ENCODE results near the gene SHB.

The SHB gene

DNA sequence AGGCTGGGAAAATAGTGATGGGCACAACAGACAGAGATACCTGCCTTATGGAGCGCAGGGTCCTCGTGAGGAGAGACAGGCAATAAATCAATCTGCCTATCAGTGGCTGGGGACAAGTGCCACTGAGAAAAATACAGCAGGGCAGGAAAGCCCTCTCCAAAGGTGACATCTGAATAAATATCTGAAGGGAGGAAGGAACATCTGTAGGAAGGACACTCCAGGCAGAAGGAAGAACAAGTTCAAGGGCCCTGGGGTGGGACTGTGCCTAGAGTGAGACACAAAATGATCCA, 111.4 kb downstream of the SHB start:
- peaks cover 0 to 14% (median 0%) of the 10 kb centered on the region in 4 experiments for H3K36me3 ChIP-seq (ENCODE audit: control insufficient read depth in 4 of 4, insufficient read depth in 4 of 4, low read length in 3 of 4)
- no peak for DNase-seq
- H3K27me3 ChIP-seq (replicated peaks in 2 of 5; ENCODE audit: control insufficient read depth in 4 of 5, insufficient read depth in 5 of 5, low read length in 4 of 5): no peaks in the 10 kb centered on the region
- H3K4me3 ChIP-seq (ENCODE audit: control insufficient read depth in 1 of 7, extremely low read depth in 1 of 7, insufficient read depth in 4 of 7, low read depth in 2 of 7, low read length in 6 of 7): no peak overlapping the region
- ChIA-PET POLR2A (no interaction called here), CTCF (no interaction called here)
- H3K9me3 ChIP-seq (ENCODE audit: control extremely low read depth in 1 of 5, control insufficient read depth in 4 of 5, insufficient read depth in 2 of 5, low read depth in 1 of 5, low read length in 4 of 5): no peaks in the 10 kb centered on the region
- no peak overlapping the region for H3K27ac ChIP-seq (ENCODE audit: insufficient read depth in 1 of 2, low read depth in 1 of 2, low read length in 2 of 2, poor library complexity in 1 of 2, severe bottlenecking in 2 of 2)
- H3K4me1 ChIP-seq (ENCODE audit: control extremely low read depth in 1 of 4, control insufficient read depth in 4 of 4, insufficient read depth in 4 of 4, low read length in 3 of 4): peaks cover 0 to 14% (median 4%) of the 10 kb centered on the region in 4 experiments
- WGBS (ENCODE audit: insufficient coverage): 80% methylated on average over 2 of the region's 2 CpGs

DNA sequence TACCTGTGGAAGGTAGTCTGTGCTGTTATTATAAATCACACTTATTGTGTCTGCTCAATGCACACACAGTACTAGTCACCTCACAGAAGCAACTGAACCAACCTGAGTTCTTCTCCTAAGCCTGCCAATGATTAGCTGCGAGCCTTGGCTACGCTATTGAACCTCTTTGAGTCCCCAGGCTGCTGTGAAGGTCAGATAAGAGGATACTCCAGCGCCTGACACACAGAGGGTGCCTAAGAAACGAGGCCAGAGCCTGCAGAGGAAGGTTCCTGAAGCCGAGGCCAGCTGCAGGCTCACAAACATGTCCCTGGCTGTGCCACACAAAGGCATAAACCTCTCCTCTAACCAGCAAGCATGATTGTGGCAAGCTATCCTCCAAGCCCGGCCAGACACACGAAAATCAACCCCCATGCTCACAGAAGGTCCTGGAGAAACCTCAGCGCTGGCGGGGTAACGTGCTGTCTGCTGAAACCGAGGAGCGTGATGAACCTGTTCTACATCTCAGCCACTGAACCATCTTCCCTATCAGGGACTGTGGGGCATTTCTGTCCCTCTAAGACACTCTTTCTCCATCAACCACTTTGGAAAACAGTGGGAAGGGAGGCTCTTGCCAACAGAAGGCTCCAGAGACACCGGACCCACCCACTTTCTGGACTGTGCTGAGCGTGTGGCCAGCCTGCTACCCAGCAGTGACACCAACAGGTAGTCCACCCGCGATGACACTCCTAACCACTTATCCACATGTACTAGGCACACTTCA, 111.9 kb downstream of the SHB start:
- Histone ChIP-seq H3K4me1 (ENCODE audit: control extremely low read depth in 1 of 4, control insufficient read depth in 4 of 4, insufficient read depth in 4 of 4, low read length in 3 of 4) (peaks cover 0 to 14% (median 4%) of the 10 kb centered on the region in 4 experiments), H3K27ac (ENCODE audit: insufficient read depth in 1 of 2, low read depth in 1 of 2, low read length in 2 of 2, poor library complexity in 1 of 2, severe bottlenecking in 2 of 2) (no peak overlapping the region), H3K27me3 (replicated peaks in 2 of 5; ENCODE audit: control insufficient read depth in 4 of 5, insufficient read depth in 5 of 5, low read length in 4 of 5) (no peaks in the 10 kb centered on the region), H3K4me3 (ENCODE audit: control insufficient read depth in 1 of 7, extremely low read depth in 1 of 7, insufficient read depth in 4 of 7, low read depth in 2 of 7, low read length in 6 of 7) (no peak overlapping the region), H3K36me3 (ENCODE audit: control insufficient read depth in 4 of 4, insufficient read depth in 4 of 4, low read length in 3 of 4) (peaks cover 0 to 14% (median 0%) of the 10 kb centered on the region in 4 experiments), H3K9me3 (ENCODE audit: control extremely low read depth in 1 of 5, control insufficient read depth in 4 of 5, insufficient read depth in 2 of 5, low read depth in 1 of 5, low read length in 4 of 5) (no peaks in the 10 kb centered on the region)
- ChIA-PET CTCF (interaction anchor here (1.2 kb wide), 1 partner anchor 80 kb away, joined by 3 read pairs; no protein-coding TSS in a partner anchor), POLR2A (no interaction called here)
- WGBS (ENCODE audit: insufficient coverage): 97% methylated on average over 15 of the region's 16 CpGs
- no peak for DNase-seq

DNA sequence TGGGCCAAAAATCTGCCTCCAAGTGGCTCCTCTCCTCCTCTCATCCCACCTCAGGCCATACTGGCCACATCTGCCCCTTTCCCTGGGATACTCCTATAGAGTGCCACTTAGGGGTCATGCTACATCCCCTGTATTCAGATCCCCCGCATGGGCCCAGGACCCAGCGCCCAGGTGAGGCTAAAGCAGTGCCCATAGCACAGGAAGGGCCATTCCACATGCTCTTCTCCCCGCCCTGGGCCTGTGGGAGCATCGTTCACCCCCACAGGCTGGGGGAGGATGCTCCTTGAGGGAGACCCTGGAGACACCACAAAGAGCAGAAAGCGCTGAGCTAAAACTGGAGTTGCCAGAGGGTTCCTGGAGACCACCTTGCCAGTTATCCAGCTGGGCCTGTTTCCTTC, 112.6 kb downstream of the SHB start:
- Histone ChIP-seq H3K27me3 (replicated peaks in 2 of 5; ENCODE audit: control insufficient read depth in 4 of 5, insufficient read depth in 5 of 5, low read length in 4 of 5) (no peaks in the 10 kb centered on the region), H3K4me3 (ENCODE audit: control insufficient read depth in 1 of 7, extremely low read depth in 1 of 7, insufficient read depth in 4 of 7, low read depth in 2 of 7, low read length in 6 of 7) (no peak overlapping the region), H3K9me3 (ENCODE audit: control extremely low read depth in 1 of 5, control insufficient read depth in 4 of 5, insufficient read depth in 2 of 5, low read depth in 1 of 5, low read length in 4 of 5) (no peaks in the 10 kb centered on the region), H3K27ac (ENCODE audit: insufficient read depth in 1 of 2, low read depth in 1 of 2, low read length in 2 of 2, poor library complexity in 1 of 2, severe bottlenecking in 2 of 2) (no peak overlapping the region), H3K36me3 (ENCODE audit: control insufficient read depth in 4 of 4, insufficient read depth in 4 of 4, low read length in 3 of 4) (peaks cover 0 to 14% (median 0%) of the 10 kb centered on the region in 4 experiments), H3K4me1 (ENCODE audit: control extremely low read depth in 1 of 4, control insufficient read depth in 4 of 4, insufficient read depth in 4 of 4, low read length in 3 of 4) (peaks cover 0 to 8% (median 3%) of the 10 kb centered on the region in 4 experiments)
- POLR2A ChIA-PET: no interaction called here
- WGBS (ENCODE audit: insufficient coverage): 100% methylated on average over 5 of the region's 5 CpGs
- DNase-seq: no peak
- CTCF ChIA-PET: interaction anchor here (1.2 kb wide), 1 partner anchor 80 kb away, joined by 3 read pairs; no protein-coding TSS in a partner anchor

DNA sequence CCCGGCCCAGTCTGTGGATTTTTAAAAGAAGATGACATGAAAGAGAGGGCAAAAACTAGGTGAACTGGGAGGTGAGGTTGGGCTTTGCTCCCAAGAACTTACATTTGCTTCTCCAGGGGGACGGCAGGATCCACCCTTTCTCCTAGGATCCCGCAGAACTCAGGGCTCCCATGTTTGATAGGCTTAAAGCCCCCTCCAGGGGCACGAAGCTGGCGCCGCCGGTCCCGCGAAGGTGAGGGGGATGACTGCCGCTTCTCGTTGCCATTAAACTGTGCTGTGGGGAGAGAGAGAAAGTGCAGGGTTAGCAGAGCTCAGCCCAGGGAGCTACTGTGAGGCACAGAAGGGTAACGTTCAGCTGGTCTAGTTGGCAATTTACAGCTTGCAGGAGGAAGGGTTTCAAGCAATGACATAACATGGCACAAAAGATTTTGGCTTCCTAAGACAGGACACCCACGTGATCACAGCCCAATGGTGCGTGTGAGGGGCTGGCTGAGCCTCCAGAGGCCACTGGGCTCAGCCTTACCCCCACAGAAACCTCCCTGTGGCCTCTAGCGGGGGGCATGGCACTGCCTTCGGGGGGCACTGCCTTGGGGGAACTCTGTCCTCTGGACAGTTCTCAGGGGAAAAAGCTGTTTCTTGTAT, 113.1 kb downstream of the SHB start:
- H3K27me3 ChIP-seq (replicated peaks in 2 of 5; ENCODE audit: control insufficient read depth in 4 of 5, insufficient read depth in 5 of 5, low read length in 4 of 5): no peaks in the 10 kb centered on the region
- no peak overlapping the region for H3K27ac ChIP-seq (ENCODE audit: insufficient read depth in 1 of 2, low read depth in 1 of 2, low read length in 2 of 2, poor library complexity in 1 of 2, severe bottlenecking in 2 of 2)
- no peak for DNase-seq
- 95% methylated on average over 13 of the region's 16 CpGs for WGBS (ENCODE audit: insufficient coverage)
- peaks cover 0 to 14% (median 0%) of the 10 kb centered on the region in 4 experiments for H3K36me3 ChIP-seq (ENCODE audit: control insufficient read depth in 4 of 4, insufficient read depth in 4 of 4, low read length in 3 of 4)
- H3K4me1 ChIP-seq (ENCODE audit: control extremely low read depth in 1 of 4, control insufficient read depth in 4 of 4, insufficient read depth in 4 of 4, low read length in 3 of 4): peaks cover 0 to 3% (median under 1%) of the 10 kb centered on the region in 4 experiments
- ChIA-PET POLR2A (no interaction called here), CTCF (interaction anchor here (1.2 kb wide), 1 partner anchor 81 kb away, joined by 3 read pairs; no protein-coding TSS in a partner anchor)
- H3K9me3 ChIP-seq (ENCODE audit: control extremely low read depth in 1 of 5, control insufficient read depth in 4 of 5, insufficient read depth in 2 of 5, low read depth in 1 of 5, low read length in 4 of 5): no peaks in the 10 kb centered on the region
- no peak overlapping the region for H3K4me3 ChIP-seq (ENCODE audit: control insufficient read depth in 1 of 7, extremely low read depth in 1 of 7, insufficient read depth in 4 of 7, low read depth in 2 of 7, low read length in 6 of 7)

DNA sequence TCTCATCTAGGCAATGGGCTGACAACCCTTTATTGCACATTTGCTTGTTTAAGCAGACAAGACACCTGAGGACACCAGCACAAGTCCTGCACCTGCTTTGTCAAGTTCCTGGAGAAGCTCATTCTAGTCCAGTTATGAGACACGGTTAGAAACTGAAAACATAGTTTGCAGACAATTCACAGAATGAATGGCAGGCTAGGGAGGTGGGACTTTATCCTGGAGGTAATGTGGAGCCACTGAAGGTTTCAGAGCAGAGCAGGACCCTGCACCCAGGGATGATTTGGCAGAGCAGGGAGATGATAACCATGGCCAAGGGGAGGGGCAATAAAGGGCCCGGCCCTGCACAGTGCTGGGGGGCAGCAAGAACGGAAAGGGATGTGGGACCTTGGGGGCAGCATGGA, 114.4 kb downstream of the SHB start:
- DNase-seq: no peak
- Histone ChIP-seq H3K27ac (ENCODE audit: insufficient read depth in 1 of 2, low read depth in 1 of 2, low read length in 2 of 2, poor library complexity in 1 of 2, severe bottlenecking in 2 of 2) (no peak overlapping the region), H3K4me3 (ENCODE audit: control insufficient read depth in 1 of 7, extremely low read depth in 1 of 7, insufficient read depth in 4 of 7, low read depth in 2 of 7, low read length in 6 of 7) (no peak overlapping the region), H3K9me3 (ENCODE audit: control extremely low read depth in 1 of 5, control insufficient read depth in 4 of 5, insufficient read depth in 2 of 5, low read depth in 1 of 5, low read length in 4 of 5) (no peaks in the 10 kb centered on the region), H3K27me3 (replicated peaks in 2 of 5; ENCODE audit: control insufficient read depth in 4 of 5, insufficient read depth in 5 of 5, low read length in 4 of 5) (no peaks in the 10 kb centered on the region), H3K36me3 (ENCODE audit: control insufficient read depth in 4 of 4, insufficient read depth in 4 of 4, low read length in 3 of 4) (peaks cover 0 to 14% (median 0%) of the 10 kb centered on the region in 4 experiments), H3K4me1 (ENCODE audit: control extremely low read depth in 1 of 4, control insufficient read depth in 4 of 4, insufficient read depth in 4 of 4, low read length in 3 of 4) (no peaks in the 10 kb centered on the region)
- CTCF ChIA-PET: no interaction called here
- POLR2A ChIA-PET: no interaction called here
- 95% methylated on average over 3 of the region's 3 CpGs for WGBS (ENCODE audit: insufficient coverage)

DNA sequence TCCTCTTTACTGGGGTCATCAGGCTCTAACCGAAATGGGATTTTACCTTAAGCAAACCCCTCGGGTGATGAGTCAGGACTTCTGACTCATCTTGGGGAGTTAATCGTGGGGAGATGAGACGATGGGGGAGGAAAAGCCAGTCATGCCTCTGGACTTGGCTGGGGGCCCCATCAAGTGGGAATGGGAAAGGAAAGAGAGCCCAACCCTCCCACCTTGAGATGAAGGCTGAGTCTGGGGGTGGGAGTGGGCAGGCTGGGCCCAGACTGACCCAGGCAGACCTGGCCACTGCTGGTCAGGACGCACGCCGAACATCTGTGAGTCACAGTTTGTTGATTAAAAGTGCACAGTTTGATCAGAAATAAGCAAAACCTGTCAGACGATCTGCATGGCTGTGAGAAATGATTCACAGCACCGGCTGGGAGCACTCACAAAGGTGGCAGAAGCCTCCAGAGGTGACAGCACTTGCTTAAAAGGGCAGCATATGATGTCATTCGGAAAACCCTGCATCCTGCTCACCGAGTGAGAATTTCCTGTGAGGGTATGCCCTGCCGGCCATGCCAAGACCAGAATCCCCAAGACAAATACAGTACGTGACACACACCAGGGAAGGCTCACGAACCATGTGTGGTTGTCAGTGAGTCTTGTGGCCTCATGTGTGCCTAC, 115.1 kb downstream of the SHB start:
- POLR2A ChIA-PET: no interaction called here
- no peaks in the 10 kb centered on the region for H3K27me3 ChIP-seq (replicated peaks in 2 of 5; ENCODE audit: control insufficient read depth in 4 of 5, insufficient read depth in 5 of 5, low read length in 4 of 5)

More for the DNA sequence above, 115.1 kb downstream of the SHB start:
- DNase-seq: no peak
- peaks cover 0 to 14% (median 0%) of the 10 kb centered on the region in 4 experiments for H3K36me3 ChIP-seq (ENCODE audit: control insufficient read depth in 4 of 4, insufficient read depth in 4 of 4, low read length in 3 of 4)
- no peak overlapping the region for H3K27ac ChIP-seq (ENCODE audit: insufficient read depth in 1 of 2, low read depth in 1 of 2, low read length in 2 of 2, poor library complexity in 1 of 2, severe bottlenecking in 2 of 2)
- CTCF ChIA-PET: no interaction called here
- no peak overlapping the region for H3K4me3 ChIP-seq (ENCODE audit: control insufficient read depth in 1 of 7, extremely low read depth in 1 of 7, insufficient read depth in 4 of 7, low read depth in 2 of 7, low read length in 6 of 7)
- 97% methylated on average over 13 of the region's 14 CpGs for WGBS (ENCODE audit: insufficient coverage)
- H3K9me3 ChIP-seq (ENCODE audit: control extremely low read depth in 1 of 5, control insufficient read depth in 4 of 5, insufficient read depth in 2 of 5, low read depth in 1 of 5, low read length in 4 of 5): no peaks in the 10 kb centered on the region
- H3K4me1 ChIP-seq (ENCODE audit: control extremely low read depth in 1 of 4, control insufficient read depth in 4 of 4, insufficient read depth in 4 of 4, low read length in 3 of 4): no peaks in the 10 kb centered on the region
